Right atrium auricular region (tissue), 2 donors: ENCODE results near the gene SLC16A12. TPM values are rescaled to one million over a fixed set of nuclear protein-coding genes. Genes with fewer than 3 reads are reported as not detected.
A peak's percentile ranks its signal among the peaks of the same experiment; 100 is the strongest.

ENCODE experiments used
- DNase-seq: peaks from one replicate; pipeline ENCODE4 v3.0.0-alpha.2; 2019; ENCODE audit warnings: low spot score
- H3K27ac ChIP-seq, 2 donors: fragments of 200-600 bp; sonication (generic); 1 replicate in 1 of 2; 2 replicates in 1 of 2; pipeline ENCODE4 v1.5.1; 2016 to 2019
- H3K27me3 ChIP-seq, 2 donors: fragments of 200-600 bp; sonication (generic); one replicate each; pipeline versions ENCODE4 v1.5.1 to v1.6.0; 2017 to 2019
- H3K36me3 ChIP-seq: fragments of 200-600 bp; sonication (generic); one replicate; pipeline ENCODE4 v1.5.1; 2016
- H3K4me1 ChIP-seq, 2 donors: fragments of 200-600 bp; sonication (generic); one replicate each; pipeline versions ENCODE4 v1.5.1 to v1.6.0; 2017 to 2019
- H3K4me3 ChIP-seq, 2 donors: fragments of 200-600 bp; sonication (generic); 1 replicate in 1 of 2; 2 replicates in 1 of 2; pipeline ENCODE4 v1.5.1; 2017 to 2019; ENCODE audit warnings: mild to moderate bottlenecking in 1 of 2, moderate library complexity in 1 of 2
- H3K9me3 ChIP-seq, 2 donors: fragments of 200-600 bp; sonication (generic); one replicate each; pipeline ENCODE4 v1.5.1; 2019
- CTCF ChIP-seq, 2 donors: fragments of 200-600 bp; sonication (generic); IDR thresholded peaks; one replicate each; pipeline ENCODE4 v1.5.1; 2019; ENCODE audit warnings: antibody characterized with exemption in 2 of 2
- total RNA-seq, 2 donors: library from RNA; depleted of rRNA; stranded (reverse); fragments of >200 nt; gene quantifications; one replicate each; pipeline ENCODE4 v1.1.0, GENCODE V29; 2016

The SLC16A12 gene
- total RNA-seq, 2 donors from 2014 or later = 6.0 to 10.0 TPM

- H3K4me3 ChIP-seq = no peak overlapping the region
- peak overlapping the region; percentile 73 to 91 for H3K27ac ChIP-seq
- H3K27me3 ChIP-seq = no peaks in the 10 kb centered on the region
- DNase-seq = no peak
- peaks cover 0 to 77% of the 10 kb centered on the region in 2 donors for H3K4me1 ChIP-seq
- no peaks in the 10 kb centered on the region for H3K9me3 ChIP-seq
- no peak for TF ChIP-seq CTCF (IDR thresholded peaks at IDR 0.05)
- H3K36me3 ChIP-seq = no peaks in the 10 kb centered on the region
These were observed 59.8 kb downstream of the SLC16A12 start for GRCh38 chr10:89475591-89475998.

GRCh38 chr10:89475125-89475524 is 60.3 kb downstream of the SLC16A12 start:
- Histone ChIP-seq H3K4me3 (no peak overlapping the region), H3K4me1 (peaks cover 0 to 72% of the 10 kb centered on the region in 2 donors), H3K27ac (peak overlapping the region; percentile 73 to 91), H3K36me3 (no peaks in the 10 kb centered on the region), H3K9me3 (no peaks in the 10 kb centered on the region), H3K27me3 (no peaks in the 10 kb centered on the region)
- DNase-seq = no peak
- TF ChIP-seq CTCF (IDR thresholded peaks at IDR 0.05) = no peak

- H3K27ac ChIP-seq = peak overlapping the region; percentile 73 to 91
- no peaks in the 10 kb centered on the region for H3K27me3 ChIP-seq
- peaks cover 0 to 65% of the 10 kb centered on the region in 2 donors for H3K4me1 ChIP-seq
- no peak for TF ChIP-seq CTCF (IDR thresholded peaks at IDR 0.05)
- no peak for DNase-seq
- H3K4me3 ChIP-seq = no peak overlapping the region
- no peaks in the 10 kb centered on the region for H3K9me3 ChIP-seq
- no peaks in the 10 kb centered on the region for H3K36me3 ChIP-seq
These were observed 60.9 kb downstream of the SLC16A12 start for GRCh38 chr10:89474452-89474851.

DNA sequence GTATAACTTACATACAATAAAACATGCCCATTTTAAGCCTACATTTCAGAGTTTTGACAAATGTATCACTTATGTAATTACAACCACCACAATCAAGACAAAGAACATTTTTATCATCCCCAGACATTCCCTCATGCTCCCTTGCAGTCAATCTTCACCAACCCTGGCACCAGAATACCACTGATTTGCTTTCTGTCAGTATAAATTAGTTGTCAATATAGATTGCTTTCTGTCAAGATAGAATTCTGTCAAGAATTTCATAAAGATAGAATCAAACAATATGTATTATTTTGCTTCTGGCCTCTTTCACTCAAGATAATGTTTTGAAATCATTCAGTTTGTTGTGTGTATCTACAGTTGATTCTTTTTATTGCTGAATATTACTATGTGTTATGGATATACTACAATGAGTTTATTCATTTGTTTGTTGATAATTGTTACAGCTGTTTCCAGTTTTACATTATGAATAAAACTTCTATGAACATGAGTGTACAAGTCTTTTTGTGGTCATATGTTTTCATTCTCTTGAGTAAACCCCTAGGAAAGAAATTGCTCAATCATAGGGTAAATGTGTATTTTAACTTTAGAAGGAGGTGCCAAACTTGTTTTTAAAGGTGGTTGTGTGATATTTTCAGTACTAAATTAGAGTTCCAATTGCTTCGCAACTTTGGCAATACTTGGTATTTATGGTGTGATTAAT is 64.1 kb downstream of the SLC16A12 start:
- no peak for DNase-seq
- Histone ChIP-seq H3K36me3 (no peaks in the 10 kb centered on the region), H3K27ac (no peak overlapping the region), H3K4me3 (no peak overlapping the region), H3K9me3 (no peaks in the 10 kb centered on the region), H3K4me1 (peaks cover 0 to 38% of the 10 kb centered on the region in 2 donors), H3K27me3 (no peaks in the 10 kb centered on the region)
- no peak for TF ChIP-seq CTCF (IDR thresholded peaks at IDR 0.05)

GRCh38 chr10:89470628-89471027 is 64.8 kb downstream of the SLC16A12 start:
- Histone ChIP-seq H3K27me3 (no peaks in the 10 kb centered on the region), H3K9me3 (no peaks in the 10 kb centered on the region), H3K27ac (no peak overlapping the region), H3K4me3 (no peak overlapping the region), H3K36me3 (no peaks in the 10 kb centered on the region), H3K4me1 (peaks cover 0 to 32% of the 10 kb centered on the region in 2 donors)
- no peak for DNase-seq
- TF ChIP-seq CTCF (IDR thresholded peaks at IDR 0.05) = no peak

DNA sequence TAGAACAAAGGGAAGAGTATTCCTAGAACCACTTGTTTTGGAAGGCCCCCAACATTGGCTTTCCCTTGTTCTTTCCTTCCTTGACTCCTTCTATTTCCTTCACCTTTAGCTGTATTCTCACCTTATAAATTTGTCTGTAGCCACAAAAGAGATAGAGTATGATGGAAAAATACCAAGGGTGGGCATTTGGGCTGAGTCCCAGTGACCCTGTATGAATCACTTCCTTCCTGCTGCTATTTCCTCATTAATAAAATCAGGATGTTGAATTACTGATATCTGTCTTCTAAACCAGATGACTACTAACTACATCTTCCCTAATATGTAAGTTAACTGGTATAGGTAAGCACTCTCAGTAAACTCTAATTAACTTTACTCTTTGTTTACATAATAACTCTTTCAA is 65.9 kb downstream of the SLC16A12 start:
- Histone ChIP-seq H3K27me3 (no peaks in the 10 kb centered on the region), H3K4me1 (peaks cover 0 to 21% of the 10 kb centered on the region in 2 donors), H3K36me3 (no peaks in the 10 kb centered on the region), H3K27ac (no peak overlapping the region), H3K9me3 (no peaks in the 10 kb centered on the region), H3K4me3 (no peak overlapping the region)
- TF ChIP-seq CTCF (IDR thresholded peaks at IDR 0.05) = no peak
- no peak for DNase-seq
